ENCODE results near the gene MIF4GD. TPM values are rescaled to one million over a fixed set of nuclear protein-coding genes. Genes with fewer than 3 reads are reported as not detected.

The MIF4GD gene
- polyA plus RNA-seq, 4 donors = 13.0 to 29.7 (median 22.9) TPM

GRCh38 chr17:75227729-75228128 lies 43.3 kb downstream of the MIF4GD start:
- DNase-seq (no peak), FAIRE-seq (no peak)
- no peak overlapping the region for H3K4me3 ChIP-seq (ENCODE audit: low read depth in 1 of 3, low read length in 3 of 3)
- peaks cover 14 to 89% (median 23%) of the 10 kb centered on the region in 3 donors for H3K36me3 ChIP-seq (ENCODE audit: control insufficient read depth in 3 of 3, insufficient read depth in 2 of 3, low read depth in 1 of 3, low read length in 3 of 3)
- no peaks in the 10 kb centered on the region for H3K27me3 ChIP-seq (ENCODE audit: control insufficient read depth in 3 of 3, insufficient read depth in 3 of 3, low read length in 3 of 3)
- H3K27ac ChIP-seq (ENCODE audit: low read depth in 1 of 3, low read length in 2 of 3) = no peak overlapping the region
- no peaks in the 10 kb centered on the region for H3K4me1 ChIP-seq (ENCODE audit: control insufficient read depth in 3 of 3, insufficient read depth in 2 of 3, low read depth in 1 of 3, low read length in 2 of 3)
- 87 to 89% (median 87%) methylated on average over 5 of the region's 5 CpGs for WGBS, 3 donors
- no peaks in the 10 kb centered on the region for H3K9me3 ChIP-seq (ENCODE audit: control insufficient read depth in 2 of 2, insufficient read depth in 1 of 2, low read depth in 1 of 2, low read length in 1 of 2)

- WGBS, 3 donors = 84 to 86% (median 85%) methylated on average over 14 of the region's 14 CpGs
- no peak for DNase-seq
- Histone ChIP-seq H3K4me3 (ENCODE audit: low read depth in 1 of 3, low read length in 3 of 3) (no peak overlapping the region), H3K36me3 (ENCODE audit: control insufficient read depth in 3 of 3, insufficient read depth in 2 of 3, low read depth in 1 of 3, low read length in 3 of 3) (peaks cover 12 to 79% (median 20%) of the 10 kb centered on the region in 3 donors), H3K27ac (ENCODE audit: low read depth in 1 of 3, low read length in 2 of 3) (no peak overlapping the region), H3K27me3 (ENCODE audit: control insufficient read depth in 3 of 3, insufficient read depth in 3 of 3, low read length in 3 of 3) (no peaks in the 10 kb centered on the region), H3K9me3 (ENCODE audit: control insufficient read depth in 2 of 2, insufficient read depth in 1 of 2, low read depth in 1 of 2, low read length in 1 of 2) (no peaks in the 10 kb centered on the region), H3K4me1 (ENCODE audit: control insufficient read depth in 3 of 3, insufficient read depth in 2 of 3, low read depth in 1 of 3, low read length in 2 of 3) (no peaks in the 10 kb centered on the region)
- FAIRE-seq = no peak
Observed at GRCh38 chr17:75225016-75225415, 46.0 kb downstream of the MIF4GD start.

- Histone ChIP-seq H3K27ac (ENCODE audit: low read depth in 1 of 3, low read length in 2 of 3) (no peak overlapping the region), H3K27me3 (ENCODE audit: control insufficient read depth in 3 of 3, insufficient read depth in 3 of 3, low read length in 3 of 3) (no peaks in the 10 kb centered on the region), H3K9me3 (ENCODE audit: control insufficient read depth in 2 of 2, insufficient read depth in 1 of 2, low read depth in 1 of 2, low read length in 1 of 2) (no peaks in the 10 kb centered on the region), H3K4me3 (ENCODE audit: low read depth in 1 of 3, low read length in 3 of 3) (no peak overlapping the region), H3K4me1 (ENCODE audit: control insufficient read depth in 3 of 3, insufficient read depth in 2 of 3, low read depth in 1 of 3, low read length in 2 of 3) (no peaks in the 10 kb centered on the region), H3K36me3 (ENCODE audit: control insufficient read depth in 3 of 3, insufficient read depth in 2 of 3, low read depth in 1 of 3, low read length in 3 of 3) (peaks cover 11 to 75% (median 11%) of the 10 kb centered on the region in 3 donors)
- WGBS, 3 donors = 96 to 100% (median 99%) methylated on average over 3 of the region's 3 CpGs
- FAIRE-seq (no peak), DNase-seq (no peak)
Observed at GRCh38 chr17:75219815-75220214, 51.2 kb downstream of the MIF4GD start.

- Histone ChIP-seq H3K4me3 (ENCODE audit: low read depth in 1 of 3, low read length in 3 of 3) (no peak overlapping the region), H3K4me1 (ENCODE audit: control insufficient read depth in 3 of 3, insufficient read depth in 2 of 3, low read depth in 1 of 3, low read length in 2 of 3) (no peaks in the 10 kb centered on the region), H3K27ac (ENCODE audit: low read depth in 1 of 3, low read length in 2 of 3) (no peak overlapping the region), H3K9me3 (ENCODE audit: control insufficient read depth in 2 of 2, insufficient read depth in 1 of 2, low read depth in 1 of 2, low read length in 1 of 2) (no peaks in the 10 kb centered on the region), H3K27me3 (ENCODE audit: control insufficient read depth in 3 of 3, insufficient read depth in 3 of 3, low read length in 3 of 3) (no peaks in the 10 kb centered on the region), H3K36me3 (ENCODE audit: control insufficient read depth in 3 of 3, insufficient read depth in 2 of 3, low read depth in 1 of 3, low read length in 3 of 3) (peaks cover 13 to 73% (median 15%) of the 10 kb centered on the region in 3 donors)
- DNase-seq (no peak), FAIRE-seq (no peak)
- WGBS, 3 donors = 92 to 94% (median 94%) methylated on average over 6 of the region's 6 CpGs
Observed at GRCh38 chr17:75218131-75218530, 52.9 kb downstream of the MIF4GD start.

Other genes with a start within 250 kb of the MIF4GD start
- gene ATP5PD, start 224.3 kb downstream of the MIF4GD start, polyA plus RNA-seq = 100 to 1,000 TPM; 286 to 919 (median 609) TPM
- gene KCTD2, start 224.0 kb downstream of the MIF4GD start, polyA plus RNA-seq = 10 to 100 TPM; 12.3 to 18.0 (median 13.7) TPM
- 10 to 100 TPM; 23.5 to 35.4 (median 32.2) TPM for gene SLC16A5, start 183.3 kb downstream of the MIF4GD start, polyA plus RNA-seq
- 10 to 100 TPM; 11.6 to 24.8 (median 18.7) TPM for gene ARMC7, start 161.3 kb downstream of the MIF4GD start, polyA plus RNA-seq
- gene NT5C, start 139.5 kb downstream of the MIF4GD start, polyA plus RNA-seq = 100 to 1,000 TPM in 2 of 4 donors, 10 to 100 TPM in 2; 48.6 to 169 (median 111) TPM
- 100 to 1,000 TPM in 3 of 4 donors, 10 to 100 TPM in 1; 79.0 to 758 (median 413) TPM for gene JPT1, start 116.7 kb downstream of the MIF4GD start, polyA plus RNA-seq
- gene SUMO2, start 88.3 kb downstream of the MIF4GD start, polyA plus RNA-seq = 100 to 1,000 TPM in 1 of 4 donors, 10 to 100 TPM in 3; 64.3 to 305 (median 71.9) TPM
- gene NUP85, start 65.6 kb downstream of the MIF4GD start, polyA plus RNA-seq = 10 to 100 TPM; 39.4 to 49.6 (median 44.5) TPM
- gene GGA3, start 9.6 kb downstream of the MIF4GD start, polyA plus RNA-seq = 10 to 100 TPM; 17.6 to 39.1 (median 22.4) TPM
- 10 to 100 TPM; 55.9 to 88.6 (median 74.4) TPM for gene MRPS7, start 9.4 kb downstream of the MIF4GD start, polyA plus RNA-seq
- gene SLC25A19, start 18.2 kb upstream of the MIF4GD start, polyA plus RNA-seq = 10 to 100 TPM; 11.4 to 15.6 (median 12.7) TPM
- 10 to 100 TPM; 65.6 to 73.5 (median 68.0) TPM for gene GRB2, start 134.4 kb upstream of the MIF4GD start, polyA plus RNA-seq
- gene TMEM94, start 185.4 kb upstream of the MIF4GD start, polyA plus RNA-seq = 10 to 100 TPM; 41.8 to 87.7 (median 60.3) TPM
- gene CASKIN2, start 244.3 kb upstream of the MIF4GD start, polyA plus RNA-seq = 10 to 100 TPM in 2 of 4 donors, 1 to 10 TPM in 2; 7.6 to 15.6 (median 10.9) TPM
- gene TSEN54, start 245.3 kb upstream of the MIF4GD start, polyA plus RNA-seq = 10 to 100 TPM; 35.5 to 91.1 (median 69.4) TPM